GM18907 (cell line): ENCODE data around the gene NT5C3B.

ENCODE experiments used
- ATAC-seq: cut with Tn5 transposase; IDR thresholded peaks from one replicate; pipeline ENCODE4 v1.9.1; 2021; ENCODE audit warnings: mild to moderate bottlenecking, moderate library complexity; ENCODE audit not compliant: unreplicated experiment

The NT5C3B gene

GRCh38 chr17:41811549-41812380 is 24.3 kb downstream of the NT5C3B start, which contains the start of gene P3H4:
Gene P3H4, minus strand, starts transcription at chr17:41811949. Its CDS starts 34 bp downstream, at chr17:41811915.
- ATAC-seq, result peak; percentile 71

GRCh38 chr17:41810659-41811548 is 25.1 kb downstream of the NT5C3B start:
- ATAC-seq, result no peak

- ATAC-seq, result no peak
Observed at GRCh38 chr17:41806685-41807445, 29.2 kb downstream of the NT5C3B start.

GRCh38 chr17:41803049-41804020 is 32.7 kb downstream of the NT5C3B start:
- ATAC-seq, result no peak

- no peak for ATAC-seq
Observed at GRCh38 chr17:41801374-41802271, 34.4 kb downstream of the NT5C3B start.

GRCh38 chr17:41800601-41801373 is 35.2 kb downstream of the NT5C3B start:
- no peak for ATAC-seq

GRCh38 chr17:41799366-41799765 is 36.7 kb downstream of the NT5C3B start:
- no peak for ATAC-seq

GRCh38 chr17:41797377-41797776 is 38.7 kb downstream of the NT5C3B start:
- no peak for ATAC-seq

- no peak for ATAC-seq
Observed at GRCh38 chr17:41796121-41796895, 39.7 kb downstream of the NT5C3B start.

- no peak for ATAC-seq
Observed at GRCh38 chr17:41794540-41794975, 41.5 kb downstream of the NT5C3B start.

- ATAC-seq, result no peak
Observed at GRCh38 chr17:41793784-41794539, 42.1 kb downstream of the NT5C3B start.

- no peak for ATAC-seq
Observed at GRCh38 chr17:41792845-41793783, 42.9 kb downstream of the NT5C3B start.

GRCh38 chr17:41787021-41787418 is 49.0 kb downstream of the NT5C3B start:
- ATAC-seq, result no peak

- ATAC-seq, result peak; percentile 78
Observed at GRCh38 chr17:41786227-41787020, 49.6 kb downstream of the NT5C3B start, which contains the start of gene JUP. Gene JUP, minus strand, starts transcription at chr17:41786711. Its CDS starts 14,857 bp downstream, at chr17:41771854.

GRCh38 chr17:41785859-41786226 is 50.2 kb downstream of the NT5C3B start:
- no peak for ATAC-seq
